WI38 (cell line): ENCODE results near the gene CRACR2A.

ENCODE experiments used
- H3K4me3 ChIP-seq: 2 replicates; pipeline ENCODE4 v1.5.1; 2011; ENCODE audit warnings: low read depth, mild to moderate bottlenecking, control low read depth, low read length
- CTCF ChIP-seq: IDR thresholded peaks from 2 replicates; pipeline ENCODE4 v1.5.1; 2012; ENCODE audit warnings: low read depth, mild to moderate bottlenecking, control low read depth, low read length

CRACR2A gene

GRCh38 chr12:3574986-3575385, 177.9 kb downstream of the CRACR2A start:
- no peak overlapping the region for H3K4me3 ChIP-seq
- no peak for TF ChIP-seq CTCF

DNA sequence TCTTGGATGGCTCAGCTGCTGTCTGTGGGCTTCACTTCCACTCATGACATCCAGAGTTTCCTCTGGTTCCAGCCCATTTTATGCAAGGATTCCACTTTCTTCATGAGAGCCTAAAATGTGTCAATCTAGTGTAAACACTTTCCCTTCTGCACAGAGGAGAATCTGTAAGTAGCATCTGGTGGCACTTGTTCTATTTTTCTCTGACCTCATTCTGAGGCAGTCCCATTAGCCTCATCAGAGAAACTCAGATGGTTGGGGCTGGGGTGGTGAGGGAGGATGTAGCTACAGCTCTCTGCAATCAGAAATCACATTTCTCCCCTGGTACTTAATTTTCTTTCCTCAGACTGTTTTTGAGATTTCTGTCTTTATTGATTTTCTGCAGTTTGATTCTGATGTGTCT, 180.3 kb downstream of the CRACR2A start:
- no peak overlapping the region for H3K4me3 ChIP-seq
- no peak for TF ChIP-seq CTCF

DNA sequence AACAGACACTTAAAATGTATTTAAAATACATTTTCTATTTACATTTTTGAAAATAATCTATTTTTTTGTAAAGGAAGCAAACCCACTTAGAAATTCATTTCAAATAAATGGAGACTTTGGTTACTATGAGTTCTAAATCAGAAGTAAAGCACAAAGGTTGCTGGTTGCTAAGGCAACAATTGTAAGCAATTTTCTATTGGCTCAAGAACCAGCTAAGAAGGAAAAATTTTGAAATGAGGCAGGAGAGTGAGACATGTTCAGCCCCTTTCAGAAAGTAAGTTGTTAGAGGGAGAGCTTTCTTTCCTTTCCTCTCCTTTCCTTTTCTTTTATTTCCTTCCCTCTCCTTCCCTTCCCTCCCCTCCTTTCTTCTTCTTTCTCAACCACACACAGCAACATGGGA, 181.2 kb downstream of the CRACR2A start:
- H3K4me3 ChIP-seq = no peak overlapping the region
- no peak for TF ChIP-seq CTCF

GRCh38 chr12:3571323-3571722, 181.6 kb downstream of the CRACR2A start:
- TF ChIP-seq CTCF = no peak
- no peak overlapping the region for H3K4me3 ChIP-seq

- no peak for TF ChIP-seq CTCF
- H3K4me3 ChIP-seq = no peak overlapping the region
Measured at GRCh38 chr12:3568695-3569094, 184.2 kb downstream of the CRACR2A start.

- no peak for TF ChIP-seq CTCF
- H3K4me3 ChIP-seq = no peak overlapping the region
Measured at GRCh38 chr12:3565985-3566384, 186.9 kb downstream of the CRACR2A start.
